GM10248 (cell line): ENCODE results near the gene SPON1.
A peak's percentile ranks its signal among the peaks of the same experiment; 100 is the strongest.

Experiments
- CTCF ChIA-PET: fragments of 300-600 bp; sonication (Branson Sonifier 250); formaldehyde crosslinking; extraction: SDS; loops from one replicate; lab custom pipeline; 2021; ENCODE audit warnings: antibody characterized with exemption; lab: Yijun Ruan, JAX
- POLR2A ChIA-PET: fragments of 350-650 bp; sonication (Branson Sonifier 250); formaldehyde crosslinking; extraction: SDS; loops from one replicate; lab custom pipeline; 2020; ENCODE audit warnings: antibody characterized with exemption; lab: Yijun Ruan, JAX
- DNase-seq: peaks from one replicate; pipeline ENCODE4 v3.0.0; 2012; ENCODE audit errors: extremely low spot score
- TF ChIP-seq, protein P1 (sequence below): IDR thresholded peaks from 2 replicates; pipeline ENCODE4 v1.5.1; 2012; ENCODE audit warnings: mild to moderate bottlenecking, low read depth; ENCODE audit errors: extremely low read depth, missing control alignments, control extremely low read depth

Gene SPON1

GRCh38 chr11:14185461-14185860 is 222.9 kb downstream of the SPON1 start:
- POLR2A ChIA-PET, result no interaction called here
- TF ChIP-seq, protein P1, sequence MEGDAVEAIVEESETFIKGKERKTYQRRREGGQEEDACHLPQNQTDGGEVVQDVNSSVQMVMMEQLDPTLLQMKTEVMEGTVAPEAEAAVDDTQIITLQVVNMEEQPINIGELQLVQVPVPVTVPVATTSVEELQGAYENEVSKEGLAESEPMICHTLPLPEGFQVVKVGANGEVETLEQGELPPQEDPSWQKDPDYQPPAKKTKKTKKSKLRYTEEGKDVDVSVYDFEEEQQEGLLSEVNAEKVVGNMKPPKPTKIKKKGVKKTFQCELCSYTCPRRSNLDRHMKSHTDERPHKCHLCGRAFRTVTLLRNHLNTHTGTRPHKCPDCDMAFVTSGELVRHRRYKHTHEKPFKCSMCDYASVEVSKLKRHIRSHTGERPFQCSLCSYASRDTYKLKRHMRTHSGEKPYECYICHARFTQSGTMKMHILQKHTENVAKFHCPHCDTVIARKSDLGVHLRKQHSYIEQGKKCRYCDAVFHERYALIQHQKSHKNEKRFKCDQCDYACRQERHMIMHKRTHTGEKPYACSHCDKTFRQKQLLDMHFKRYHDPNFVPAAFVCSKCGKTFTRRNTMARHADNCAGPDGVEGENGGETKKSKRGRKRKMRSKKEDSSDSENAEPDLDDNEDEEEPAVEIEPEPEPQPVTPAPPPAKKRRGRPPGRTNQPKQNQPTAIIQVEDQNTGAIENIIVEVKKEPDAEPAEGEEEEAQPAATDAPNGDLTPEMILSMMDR, result no peak
- DNase-seq, result no peak
- CTCF ChIA-PET, result interaction anchor here (0.8 to 2.7 kb wide), 4 partner anchors 9 to 36 kb away, joined by 3 to 8 read pairs (median 3); no protein-coding TSS in a partner anchor

- POLR2A ChIA-PET, result no interaction called here
- TF ChIP-seq, protein P1, result no peak
- CTCF ChIA-PET, result interaction anchor here (0.8 kb wide), 1 partner anchor 37 kb away, joined by 3 read pairs; no protein-coding TSS in a partner anchor
- no peak for DNase-seq
Observed at GRCh38 chr11:14186046-14186775, 223.7 kb downstream of the SPON1 start.

GRCh38 chr11:14189874-14190273 is 227.4 kb downstream of the SPON1 start:
- TF ChIP-seq, protein P1, result no peak
- ChIA-PET POLR2A (no interaction called here), CTCF (interaction anchor here (0.7 to 1.6 kb wide), 4 partner anchors 9 to 44 kb away, joined by 3 to 4 read pairs (median 3); no protein-coding TSS in a partner anchor)
- DNase-seq, result no peak

- POLR2A ChIA-PET, result no interaction called here
- CTCF ChIA-PET, result interaction anchor here (1.6 kb wide), 1 partner anchor 45 kb away, joined by 3 read pairs; no protein-coding TSS in a partner anchor
- TF ChIP-seq, protein P1, result no peak
- no peak for DNase-seq
Observed at GRCh38 chr11:14190992-14191778, 228.7 kb downstream of the SPON1 start.

DNA sequence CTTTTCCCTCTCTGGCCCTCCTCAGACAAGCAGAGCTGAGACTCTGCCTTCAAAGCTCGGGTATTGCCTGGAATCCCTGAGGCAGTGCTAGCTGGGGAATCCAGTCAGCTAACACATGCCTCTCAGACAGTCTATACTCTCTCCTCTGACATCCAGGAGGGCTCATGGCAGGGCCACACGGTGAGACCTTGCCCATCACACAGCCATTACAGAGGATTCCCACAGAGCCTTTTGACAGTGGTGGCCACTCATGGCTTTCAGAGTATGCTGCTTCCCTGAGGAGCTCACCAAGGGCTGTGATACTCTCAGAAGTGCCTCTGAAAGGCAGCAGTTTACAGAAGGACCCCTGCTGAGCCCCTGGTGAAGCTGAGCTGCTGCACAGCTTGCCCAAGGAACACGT is 231.1 kb downstream of the SPON1 start:
- POLR2A ChIA-PET, result interaction anchor here (0.6 kb wide), 1 partner anchor 449 kb away, joined by 3 read pairs; no protein-coding TSS in a partner anchor
- CTCF ChIA-PET, result interaction anchor here (1.2 to 1.6 kb wide), 2 partner anchors 10 to 855 kb away, joined by 3 to 5 read pairs; no protein-coding TSS in a partner anchor
- TF ChIP-seq, protein P1, result no peak
- DNase-seq, result no peak

DNA sequence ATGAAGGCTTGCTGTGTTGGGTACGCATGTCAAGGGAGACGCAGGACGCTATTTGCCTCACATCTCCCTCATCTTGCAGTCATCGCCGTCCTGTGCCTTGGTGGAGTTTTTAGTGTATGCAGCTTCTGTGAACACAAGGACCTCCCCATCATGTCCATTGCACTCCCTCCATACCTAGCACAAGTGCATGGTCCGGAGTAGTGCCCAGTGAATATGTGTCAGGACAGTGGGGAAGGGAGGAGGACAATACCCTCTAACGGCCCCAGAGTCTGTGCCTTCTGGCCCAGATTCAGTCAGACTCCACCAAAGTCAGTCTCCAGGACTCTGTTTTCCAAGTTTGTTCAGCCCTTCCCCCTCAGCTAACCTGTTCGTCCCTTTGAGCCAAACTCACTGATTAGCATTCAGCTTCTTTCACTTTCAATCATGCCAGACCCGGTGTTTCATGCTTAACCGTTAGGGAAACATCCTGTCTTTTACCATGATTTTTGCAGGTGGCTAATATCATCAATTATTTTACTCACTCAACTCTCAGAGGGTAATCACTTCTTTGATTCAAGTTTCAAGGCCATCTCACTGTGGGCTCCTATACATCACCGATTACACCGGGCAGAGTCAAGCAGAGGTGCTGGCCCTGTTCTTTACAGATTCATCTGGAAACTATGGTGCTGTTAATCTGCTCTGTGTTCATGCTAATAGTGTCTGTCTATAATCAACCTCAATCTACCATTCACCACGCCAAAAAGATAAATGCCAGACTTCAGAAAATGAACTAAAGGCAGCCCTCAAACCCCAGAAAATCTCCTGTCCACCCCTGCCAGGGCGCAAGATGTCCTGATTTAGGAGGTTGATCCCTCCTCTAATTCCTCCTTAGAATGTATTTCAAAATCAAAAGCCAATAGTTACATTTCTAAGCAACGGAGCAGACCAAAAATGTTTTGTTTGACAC is 240.0 kb downstream of the SPON1 start:
- ChIA-PET CTCF (interaction anchor here (1.1 to 2.3 kb wide), 5 partner anchors 9 to 52 kb away, joined by 3 to 7 read pairs (median 4); no protein-coding TSS in a partner anchor), POLR2A (no interaction called here)
- TF ChIP-seq, protein P1, result no peak
- peak; percentile 16 for DNase-seq
